ENCODE data around the gene LZTR1. TPM values are rescaled to one million over a fixed set of nuclear protein-coding genes. Genes with fewer than 3 reads are reported as not detected.
"Not testable (repeated sequence)": the region's sequence is repeated elsewhere in the genome, so short reads cannot be mapped to it uniquely, and the experiment has no call there.

LZTR1 gene
- total RNA-seq, 1 donor from 2014 or later = 64.7 TPM

- peaks cover 15% of the 10 kb centered on the region for H3K4me1 Mint-ChIP-seq (ENCODE audit: low read depth)
- no peaks in the 10 kb centered on the region for H3K27me3 Mint-ChIP-seq (ENCODE audit: low read depth)
- peak overlapping the region; percentile 95 for H3K4me3 Mint-ChIP-seq (ENCODE audit: low read depth)
- H3K27ac Mint-ChIP-seq = no peak overlapping the region
- peaks cover 17% of the 10 kb centered on the region for H3K36me3 Mint-ChIP-seq (ENCODE audit: low read depth)
- DNase-seq (ENCODE audit: low spot score) = no peak
- intact Hi-C loops (cut with micrococcal nuclease) = loop anchor here (5.0 kb wide), 2 partner anchors 86 to 886 kb away; partner anchors contain the start of genes CRKL, RANBP1 and TRMT2A
- H3K9me3 Mint-ChIP-seq = no peaks in the 10 kb centered on the region
Observed at GRCh38 chr22:21003782-21004181, 21.7 kb downstream of the LZTR1 start.

GRCh38 chr22:21009208-21009607, 27.1 kb downstream of the LZTR1 start:
- H3K27me3 Mint-ChIP-seq (ENCODE audit: low read depth); H3K27ac Mint-ChIP-seq; H3K4me1 Mint-ChIP-seq (ENCODE audit: low read depth); H3K4me3 Mint-ChIP-seq (ENCODE audit: low read depth); intact Hi-C loops (cut with micrococcal nuclease); H3K36me3 Mint-ChIP-seq (ENCODE audit: low read depth); H3K9me3 Mint-ChIP-seq; DNase-seq (ENCODE audit: low spot score): not testable (repeated sequence)

GRCh38 chr22:21009638-21010425, 27.7 kb downstream of the LZTR1 start:
- Mint-ChIP-seq H3K9me3 (no peaks in the 10 kb centered on the region), H3K4me3 (ENCODE audit: low read depth) (no peak overlapping the region), H3K27ac (no peak overlapping the region), H3K27me3 (ENCODE audit: low read depth) (peaks cover 3% of the 10 kb centered on the region), H3K36me3 (ENCODE audit: low read depth) (no peaks in the 10 kb centered on the region), H3K4me1 (ENCODE audit: low read depth) (peaks cover 8% of the 10 kb centered on the region)
- intact Hi-C loops (cut with micrococcal nuclease) = no loop called here
- no peak for DNase-seq (ENCODE audit: low spot score)

GRCh38 chr22:21010426-21011113, 28.5 kb downstream of the LZTR1 start:
- no peak for DNase-seq (ENCODE audit: low spot score)
- no peak overlapping the region for H3K4me3 Mint-ChIP-seq (ENCODE audit: low read depth)

GRCh38 chr22:21012446-21013407, 30.6 kb downstream of the LZTR1 start:
- no peak for DNase-seq (ENCODE audit: low spot score)
- Mint-ChIP-seq H3K4me3 (ENCODE audit: low read depth) (peak overlapping the region; percentile 24), H3K4me1 (ENCODE audit: low read depth) (peaks cover 10% of the 10 kb centered on the region), H3K27ac (no peak overlapping the region), H3K9me3 (no peaks in the 10 kb centered on the region), H3K36me3 (ENCODE audit: low read depth) (no peaks in the 10 kb centered on the region), H3K27me3 (ENCODE audit: low read depth) (peaks cover 3% of the 10 kb centered on the region)
- intact Hi-C loops (cut with micrococcal nuclease) = no loop called here

More at GRCh38 chr22:21010426-21011113, 28.5 kb downstream of the LZTR1 start:
- H3K9me3 Mint-ChIP-seq = no peaks in the 10 kb centered on the region
- H3K27me3 Mint-ChIP-seq (ENCODE audit: low read depth) = peaks cover 3% of the 10 kb centered on the region
- peaks cover 10% of the 10 kb centered on the region for H3K4me1 Mint-ChIP-seq (ENCODE audit: low read depth)
- intact Hi-C loops (cut with micrococcal nuclease) = no loop called here
- H3K36me3 Mint-ChIP-seq (ENCODE audit: low read depth) = no peaks in the 10 kb centered on the region
- H3K27ac Mint-ChIP-seq = no peak overlapping the region

- DNase-seq (ENCODE audit: low spot score) = no peak
- Mint-ChIP-seq H3K4me3 (ENCODE audit: low read depth) (peak overlapping the region; percentile 82), H3K36me3 (ENCODE audit: low read depth) (no peaks in the 10 kb centered on the region), H3K4me1 (ENCODE audit: low read depth) (peaks cover 10% of the 10 kb centered on the region), H3K27me3 (ENCODE audit: low read depth) (peaks cover 3% of the 10 kb centered on the region), H3K9me3 (no peaks in the 10 kb centered on the region), H3K27ac (peak overlapping the region; percentile 53)
- intact Hi-C loops (cut with micrococcal nuclease) = loop anchor here (1.0 kb wide), 2 partner anchors 11 to 155 kb away; partner anchors contain the start of genes PI4KA and THAP7
Observed at GRCh38 chr22:21013657-21014201, 31.6 kb downstream of the LZTR1 start.

- peaks cover 10% of the 10 kb centered on the region for H3K4me1 Mint-ChIP-seq (ENCODE audit: low read depth)
- DNase-seq (ENCODE audit: low spot score) = peak; percentile 83
- no peaks in the 10 kb centered on the region for H3K36me3 Mint-ChIP-seq (ENCODE audit: low read depth)
- H3K27me3 Mint-ChIP-seq (ENCODE audit: low read depth) = peaks cover 3% of the 10 kb centered on the region
- peak overlapping the region; percentile 82 for H3K4me3 Mint-ChIP-seq (ENCODE audit: low read depth)
- peak overlapping the region; percentile 53 for H3K27ac Mint-ChIP-seq
- intact Hi-C loops (cut with micrococcal nuclease) = loop anchor here (1.0 kb wide), 2 partner anchors 12 to 156 kb away; partner anchors contain the start of genes PI4KA and THAP7
- no peaks in the 10 kb centered on the region for H3K9me3 Mint-ChIP-seq
Observed at GRCh38 chr22:21014202-21014725, 32.2 kb downstream of the LZTR1 start.

GRCh38 chr22:21014726-21015465, 32.8 kb downstream of the LZTR1 start, which contains the start of gene P2RX6:
P2RX6 (plus strand) TSS chr22:21015165; CDS start chr22:21015175, 10 bp downstream.
- Mint-ChIP-seq H3K27me3 (ENCODE audit: low read depth) (peaks cover 3% of the 10 kb centered on the region), H3K27ac (peak within 1 kb of the TSS; percentile 53), H3K4me1 (ENCODE audit: low read depth) (peaks cover 10% of the 10 kb centered on the region), H3K4me3 (ENCODE audit: low read depth) (peak within 1 kb of the TSS; percentile 82), H3K9me3 (no peaks in the 10 kb centered on the region), H3K36me3 (ENCODE audit: low read depth) (no peaks in the 10 kb centered on the region)
- DNase-seq (ENCODE audit: low spot score) = no peak
- intact Hi-C loops (cut with micrococcal nuclease) = loop anchor here (1.0 kb wide), 2 partner anchors 13 to 157 kb away; partner anchors contain the start of genes PI4KA and THAP7

- Mint-ChIP-seq H3K36me3 (ENCODE audit: low read depth) (no peaks in the 10 kb centered on the region), H3K4me3 (ENCODE audit: low read depth) (no peak overlapping the region), H3K4me1 (ENCODE audit: low read depth) (peaks cover 10% of the 10 kb centered on the region), H3K9me3 (no peaks in the 10 kb centered on the region), H3K27ac (no peak overlapping the region), H3K27me3 (ENCODE audit: low read depth) (peaks cover 3% of the 10 kb centered on the region)
- DNase-seq (ENCODE audit: low spot score) = no peak
- intact Hi-C loops (cut with micrococcal nuclease) = no loop called here
Observed at GRCh38 chr22:21015466-21016006, 33.4 kb downstream of the LZTR1 start.

GRCh38 chr22:21016644-21017420, 34.7 kb downstream of the LZTR1 start:
- DNase-seq (ENCODE audit: low spot score) = no peak
- no peaks in the 10 kb centered on the region for H3K36me3 Mint-ChIP-seq (ENCODE audit: low read depth)
- H3K27ac Mint-ChIP-seq = no peak overlapping the region
- no peaks in the 10 kb centered on the region for H3K9me3 Mint-ChIP-seq
- H3K27me3 Mint-ChIP-seq (ENCODE audit: low read depth) = peaks cover 3% of the 10 kb centered on the region
- no peak overlapping the region for H3K4me3 Mint-ChIP-seq (ENCODE audit: low read depth)
- H3K4me1 Mint-ChIP-seq (ENCODE audit: low read depth) = peaks cover 10% of the 10 kb centered on the region
- intact Hi-C loops (cut with micrococcal nuclease) = no loop called here
